ENCODE data around the gene NOL3.

NOL3 gene

DNA sequence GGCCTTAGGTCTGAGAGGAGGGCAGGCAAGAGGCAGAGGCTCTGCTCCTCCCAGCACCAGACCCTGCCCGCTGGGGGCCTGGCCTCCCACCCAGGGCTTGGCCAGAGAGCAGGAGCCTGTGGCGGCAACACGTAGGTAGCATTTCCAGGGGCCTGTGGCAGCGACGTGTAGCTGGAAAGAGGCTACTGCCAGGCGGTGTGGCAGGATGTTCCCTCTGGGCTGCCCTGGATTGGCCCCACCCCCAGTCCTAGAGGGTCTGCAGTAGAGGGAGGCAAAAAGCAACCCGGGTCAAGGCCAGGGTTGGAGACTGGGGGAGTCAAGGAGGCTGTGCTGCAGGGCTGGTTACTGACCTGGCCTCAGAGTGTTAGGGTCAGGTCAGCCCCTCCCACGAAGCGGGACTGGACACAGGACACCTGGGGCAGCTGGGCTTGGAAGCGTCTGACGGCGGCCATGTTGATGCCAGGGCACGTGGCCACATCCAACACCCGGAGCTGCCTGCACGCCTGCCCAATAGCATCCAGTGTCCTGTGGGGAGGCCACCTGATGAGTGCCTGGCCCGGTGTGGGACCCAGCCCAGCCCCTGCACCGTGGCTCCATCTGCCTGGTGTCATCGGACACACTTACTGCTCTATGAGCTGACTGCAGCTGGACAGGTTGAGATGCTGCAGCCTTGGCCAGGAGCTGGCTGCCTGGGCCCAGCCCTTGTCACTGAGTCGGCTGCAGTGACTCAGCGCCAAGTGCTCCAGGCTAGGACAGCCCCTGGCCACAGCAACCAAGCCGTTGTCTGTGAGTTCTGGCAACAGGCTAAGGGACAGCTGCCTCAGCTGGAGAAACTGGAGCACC lies 37.1 kb downstream of the NOL3 start:
- no peak for DNase-seq

DNA sequence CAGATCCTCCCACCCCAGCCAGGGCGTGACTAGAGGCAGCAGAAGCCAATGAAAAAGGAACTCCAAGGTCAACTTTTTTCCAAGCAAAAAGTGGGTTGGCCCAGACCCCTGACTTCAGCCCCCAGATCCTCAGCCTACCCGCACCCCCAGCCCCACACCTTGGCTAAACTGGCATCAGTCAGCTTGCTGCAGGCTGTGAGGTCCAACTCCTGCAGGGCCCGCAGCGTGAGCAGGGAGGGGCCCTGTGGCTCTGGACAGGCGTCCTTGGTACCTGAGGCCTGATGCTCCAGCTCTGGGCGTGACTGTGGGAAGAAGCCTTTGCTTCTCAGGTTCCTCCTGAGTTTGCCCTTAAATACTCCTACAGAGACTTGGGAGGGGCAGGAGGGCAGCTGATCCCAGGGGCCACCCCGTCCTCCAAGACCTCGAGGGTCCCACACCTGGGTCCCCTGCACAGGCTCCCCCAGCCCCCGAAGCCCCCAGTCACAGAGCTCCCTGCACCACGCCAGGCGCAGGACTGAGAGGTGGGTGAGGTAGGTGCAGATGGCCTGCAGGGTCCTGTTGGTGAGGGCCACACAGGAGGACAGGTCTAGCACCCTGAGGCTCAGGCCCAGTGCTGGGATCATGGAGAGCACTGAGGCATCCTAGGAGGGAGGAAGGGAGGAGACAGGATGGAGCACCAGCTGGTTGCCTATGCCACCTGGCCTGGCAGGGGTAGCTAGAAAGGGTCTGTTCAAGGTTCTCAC lies 38.0 kb downstream of the NOL3 start:
- no peak for DNase-seq

DNA sequence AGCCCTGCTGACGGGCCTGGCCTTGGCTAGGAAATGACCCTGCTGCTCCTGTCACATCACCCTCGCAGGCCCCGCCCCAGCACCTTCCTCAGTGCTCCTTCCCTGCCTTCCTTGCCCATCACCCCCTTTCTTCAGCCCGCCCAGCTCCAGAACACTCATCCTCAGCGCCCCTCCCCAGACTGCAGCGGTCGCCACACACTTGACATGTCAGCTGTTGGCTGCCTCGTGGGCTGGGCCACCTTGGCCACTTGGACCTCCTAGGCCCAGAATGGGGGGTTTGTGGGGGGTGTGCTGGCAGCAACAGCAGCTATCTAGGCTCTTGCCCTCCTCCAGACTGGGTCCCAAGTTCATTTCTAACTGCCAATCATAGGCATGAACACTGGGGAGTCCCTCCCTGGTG lies 39.2 kb downstream of the NOL3 start:
- no peak for DNase-seq

DNA sequence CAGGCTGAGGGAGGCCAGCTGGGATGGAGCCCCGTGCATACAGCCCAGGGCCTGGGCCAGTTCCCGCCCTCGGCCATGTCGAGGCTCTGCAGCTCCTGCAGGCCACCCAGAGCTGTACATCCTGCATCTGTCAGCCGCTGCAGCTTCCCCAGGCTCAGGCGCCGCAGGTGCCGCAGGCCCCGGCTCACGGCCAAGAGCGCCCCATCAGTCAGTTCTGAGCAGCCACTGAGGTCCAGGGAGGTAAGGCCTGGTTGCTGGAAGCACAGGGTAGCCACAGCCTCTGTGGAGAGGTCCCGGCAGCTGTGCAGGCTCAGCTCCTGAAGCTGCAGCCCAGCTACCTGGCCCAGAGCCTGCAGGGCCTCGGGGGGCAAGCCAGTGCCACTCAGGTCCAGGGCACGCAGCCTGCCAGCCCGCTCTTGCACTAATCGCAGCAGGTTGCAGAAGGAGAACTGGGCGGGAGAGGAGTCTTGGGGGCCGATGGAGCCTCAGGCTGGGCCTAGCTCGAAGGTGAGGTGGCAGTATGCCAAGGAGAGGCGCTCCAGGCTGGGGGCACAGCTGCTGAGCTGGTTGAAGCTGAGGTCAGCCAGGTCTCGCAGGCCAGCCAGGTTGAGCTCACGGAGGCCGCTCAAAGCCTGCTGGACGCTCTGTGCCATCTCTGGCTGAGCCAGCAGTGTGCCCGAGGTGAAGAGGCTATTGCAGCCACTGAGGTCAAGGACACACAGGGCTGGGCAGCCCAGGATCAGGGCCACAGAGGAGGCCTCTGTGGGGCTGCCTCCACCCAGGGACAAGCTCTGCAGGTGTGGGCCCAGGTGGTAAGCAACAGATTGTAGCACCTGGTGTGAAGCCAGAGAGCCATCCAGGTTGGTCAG lies 40.0 kb downstream of the NOL3 start:
- DNase-seq: no peak

DNA sequence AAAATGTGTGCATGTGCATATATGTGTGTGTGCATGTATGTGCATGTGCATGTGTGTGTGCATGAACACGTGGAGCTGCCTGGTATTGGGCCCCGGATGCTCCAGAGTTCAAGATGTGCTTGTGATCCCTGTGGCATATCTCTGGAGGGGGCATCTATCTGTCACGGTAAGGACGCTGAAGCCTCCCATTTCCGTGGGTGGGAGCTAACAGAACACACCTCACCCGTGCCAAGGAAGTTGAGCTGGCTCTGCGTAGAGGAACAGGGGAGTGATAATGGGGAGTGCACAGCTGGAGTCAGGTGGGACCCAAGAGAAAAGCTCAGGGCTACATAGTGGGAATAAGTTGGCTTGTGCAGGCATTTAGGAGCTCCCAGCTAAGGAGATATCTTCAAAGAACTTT lies 41.3 kb downstream of the NOL3 start:
- DNase-seq: no peak

DNA sequence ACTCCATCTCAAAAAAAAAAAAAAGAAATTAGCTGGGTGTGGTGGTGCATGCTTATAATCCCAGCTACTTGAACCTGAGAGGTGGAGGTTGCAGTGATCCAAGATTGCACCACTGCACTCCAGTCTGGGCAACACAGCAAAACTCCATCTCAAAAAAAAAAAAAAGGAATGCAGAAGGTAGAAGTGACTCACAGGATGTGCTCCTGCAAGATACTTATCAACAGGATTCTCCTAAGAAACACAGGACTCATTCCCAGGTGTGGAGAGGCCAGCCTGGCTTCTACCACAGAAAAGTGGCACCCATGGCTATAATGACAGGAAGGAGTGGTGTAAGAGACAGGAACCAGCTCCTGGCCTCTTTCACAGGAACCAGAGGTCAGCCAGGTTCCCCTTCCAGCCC lies 42.4 kb downstream of the NOL3 start:
- no peak for DNase-seq

DNA sequence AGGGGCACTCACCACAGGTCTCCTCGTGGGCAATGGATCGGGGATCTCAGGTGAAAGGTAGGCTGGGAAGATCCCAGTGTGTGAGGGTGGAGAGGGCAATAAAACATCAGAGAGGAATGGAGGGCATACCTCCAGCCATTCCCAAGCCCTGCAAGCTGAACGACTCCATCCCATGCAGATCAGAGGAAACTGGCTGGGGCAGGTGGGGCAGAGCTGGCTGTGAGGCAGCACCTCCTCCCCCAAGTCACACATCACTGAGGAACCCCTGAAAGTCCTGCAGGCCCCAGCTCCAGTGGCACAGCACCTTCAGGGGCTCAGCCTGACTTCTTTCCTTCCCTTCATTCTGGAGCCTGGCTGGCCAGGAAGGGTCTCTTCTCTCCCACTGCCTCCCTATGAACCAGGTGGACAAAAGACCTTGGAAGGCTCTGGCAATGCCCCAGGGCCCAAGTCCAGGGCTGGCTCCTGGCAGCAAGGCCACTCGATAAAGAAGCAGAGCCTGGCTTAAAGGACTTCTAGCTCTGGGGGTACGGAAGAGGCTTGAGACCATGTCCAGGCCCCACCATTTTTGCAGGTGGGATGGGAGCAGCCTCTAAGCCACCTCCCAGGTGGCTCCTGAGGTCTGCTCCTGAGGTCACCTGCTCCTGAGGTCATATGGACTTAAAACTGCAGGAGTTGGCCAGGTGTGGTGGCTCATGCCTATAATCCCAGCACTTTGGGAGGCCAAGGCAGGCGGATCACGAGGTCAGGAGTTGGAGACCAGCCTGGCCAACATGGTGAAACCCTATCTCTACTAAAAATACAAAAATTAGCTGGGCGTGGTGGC lies 43.1 kb downstream of the NOL3 start:
- DNase-seq: no peak

DNA sequence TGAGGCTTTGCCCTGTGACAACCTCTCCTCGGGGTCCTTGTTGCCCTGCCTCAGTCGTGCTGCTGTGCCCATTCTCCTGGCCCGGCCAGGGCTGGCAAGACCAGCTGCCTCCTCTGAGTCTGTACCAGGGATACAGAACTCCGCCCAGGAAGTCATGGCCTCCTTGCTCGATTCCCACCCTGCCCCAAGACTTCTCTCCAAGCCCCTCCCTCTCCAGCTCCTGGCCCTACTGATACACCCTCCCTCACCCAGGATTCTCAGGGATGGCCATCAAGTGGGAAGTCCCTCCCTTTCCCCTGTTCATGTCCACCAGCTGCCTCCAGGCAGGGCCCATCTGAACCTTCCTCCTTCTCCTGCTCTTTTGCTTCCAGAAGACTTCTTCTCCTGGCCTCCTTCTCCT lies 45.4 kb downstream of the NOL3 start:
- no peak for DNase-seq

DNA sequence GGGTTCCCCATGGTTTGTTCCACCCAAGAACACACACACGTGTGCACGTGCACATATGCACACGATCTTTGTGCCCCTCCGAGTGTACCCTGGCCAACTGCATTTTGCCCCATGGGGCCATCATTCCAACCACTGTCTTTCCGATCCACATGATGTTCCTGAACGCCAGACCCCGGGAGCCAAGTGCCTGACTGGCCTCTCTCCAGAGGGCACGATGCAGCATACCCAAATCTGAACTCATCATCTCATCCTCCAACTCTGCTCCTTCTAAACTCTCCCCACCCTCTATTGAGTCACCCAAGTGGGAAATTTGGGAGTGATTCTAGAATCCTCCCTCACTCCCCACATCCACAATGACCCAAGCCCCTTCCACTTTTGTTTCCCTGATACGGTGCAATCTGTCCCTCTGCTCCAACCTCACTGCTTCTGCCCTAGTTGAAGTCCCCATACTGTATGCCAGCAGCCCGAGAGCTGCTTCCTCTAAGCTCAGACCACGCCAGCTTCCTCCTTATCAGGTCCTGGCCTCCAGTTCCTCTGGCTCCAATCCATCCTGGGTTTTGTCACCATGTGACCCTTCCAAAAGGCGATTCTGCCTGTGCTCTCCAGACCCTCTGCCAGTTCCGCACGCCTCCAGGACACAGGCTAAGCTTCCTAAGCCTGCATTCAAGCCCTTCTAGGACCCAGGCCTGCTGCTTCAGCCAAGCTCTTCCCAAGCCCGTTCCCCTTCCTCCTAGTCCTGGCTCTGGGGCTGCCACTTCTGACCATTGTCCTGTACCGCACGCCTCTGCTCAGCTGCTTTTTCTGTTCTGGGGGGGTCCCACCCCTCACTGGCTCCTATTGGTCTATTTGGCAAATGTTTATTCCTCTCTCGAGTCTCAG lies 46.5 kb downstream of the NOL3 start:
- DNase-seq: peak; percentile 61

DNA sequence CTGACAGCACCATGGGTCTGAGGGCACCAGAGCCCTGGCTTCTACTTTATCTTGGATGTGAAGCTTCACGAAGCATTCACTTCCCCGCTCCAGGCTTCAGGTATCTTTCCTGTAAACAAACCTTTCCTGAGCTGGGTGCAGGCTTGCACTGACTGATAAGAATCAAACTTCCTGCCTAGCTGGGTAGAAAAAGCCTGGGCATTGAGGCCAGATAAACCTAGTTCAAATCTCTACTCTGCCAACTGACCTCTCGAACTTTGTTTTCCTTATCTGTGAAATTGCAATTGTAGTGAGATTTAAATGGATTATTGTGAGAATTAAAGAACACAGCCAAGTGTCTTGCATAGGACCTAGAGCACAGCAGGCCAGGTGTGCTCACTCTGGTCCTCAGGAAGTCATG lies 53.7 kb downstream of the NOL3 start:
- no peak for DNase-seq

Data from GDM1 (cell line).